Measurements from ENCODE around the gene IQCM. TPM values are rescaled to one million over a fixed set of nuclear protein-coding genes. Genes with fewer than 3 reads are reported as not detected.

The IQCM gene
- total RNA-seq, 1 experiment from 2014 or later = not detected

DNA sequence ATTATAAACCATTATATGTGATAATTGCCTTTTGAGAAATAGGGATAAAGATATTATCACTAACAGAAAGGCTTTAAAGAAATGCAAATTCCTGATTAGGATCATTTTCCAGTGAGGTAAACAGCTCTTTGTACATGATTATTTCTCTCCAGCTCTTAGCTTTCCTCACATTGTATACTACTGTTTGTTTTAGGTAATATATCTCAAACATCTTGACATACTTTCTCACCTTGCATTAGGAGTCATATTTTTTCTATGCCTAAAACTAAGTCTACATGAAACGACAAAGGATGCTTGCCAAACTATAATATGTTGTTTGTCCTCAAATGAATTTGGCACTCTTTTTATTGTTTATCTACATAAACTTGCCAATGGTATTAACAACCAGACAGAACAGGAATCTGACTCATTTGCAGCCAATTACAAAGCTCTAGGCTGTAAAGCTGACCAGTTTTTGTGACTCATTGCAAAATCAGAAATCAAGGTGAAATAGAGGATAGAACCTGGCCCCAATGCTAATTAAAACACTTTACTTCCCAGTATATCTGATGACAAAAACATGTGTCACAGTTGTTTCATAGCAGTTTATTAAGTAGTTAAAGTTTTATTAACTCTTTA lies 107.0 kb downstream of the IQCM start:
- no peaks in the 10 kb centered on the region for H3K4me1 ChIP-seq
- H3K36me3 ChIP-seq = no peaks in the 10 kb centered on the region
- H3K9me3 ChIP-seq (replicated peaks) = no peaks in the 10 kb centered on the region
- H3K27me3 ChIP-seq = no peaks in the 10 kb centered on the region
- no peak overlapping the region for H3K27ac ChIP-seq
- no peak overlapping the region for H3K4me3 ChIP-seq
- no peak for DNase-seq

DNA sequence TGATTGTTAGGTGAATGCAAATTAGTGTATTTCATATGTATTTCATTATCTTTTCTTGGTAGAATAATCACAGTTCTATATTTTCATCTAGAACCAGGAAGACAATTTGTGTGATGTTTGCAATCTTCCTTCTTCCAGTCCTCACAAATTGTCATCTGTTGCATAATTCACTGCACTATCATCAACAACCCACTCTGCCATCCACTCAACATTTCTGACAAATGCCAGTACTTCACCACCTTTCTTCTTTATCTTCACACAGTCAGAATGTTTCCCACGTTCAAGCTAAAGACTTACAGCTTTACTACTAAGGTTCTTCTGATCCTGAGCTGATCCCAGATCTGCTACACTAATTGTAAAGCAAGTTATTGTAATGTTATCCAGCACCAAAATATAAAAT lies 107.8 kb downstream of the IQCM start:
- H3K4me1 ChIP-seq = no peaks in the 10 kb centered on the region
- H3K4me3 ChIP-seq = no peak overlapping the region
- no peaks in the 10 kb centered on the region for H3K27me3 ChIP-seq
- H3K36me3 ChIP-seq = no peaks in the 10 kb centered on the region
- no peak overlapping the region for H3K27ac ChIP-seq
- no peaks in the 10 kb centered on the region for H3K9me3 ChIP-seq (replicated peaks)
- no peak for DNase-seq

DNA sequence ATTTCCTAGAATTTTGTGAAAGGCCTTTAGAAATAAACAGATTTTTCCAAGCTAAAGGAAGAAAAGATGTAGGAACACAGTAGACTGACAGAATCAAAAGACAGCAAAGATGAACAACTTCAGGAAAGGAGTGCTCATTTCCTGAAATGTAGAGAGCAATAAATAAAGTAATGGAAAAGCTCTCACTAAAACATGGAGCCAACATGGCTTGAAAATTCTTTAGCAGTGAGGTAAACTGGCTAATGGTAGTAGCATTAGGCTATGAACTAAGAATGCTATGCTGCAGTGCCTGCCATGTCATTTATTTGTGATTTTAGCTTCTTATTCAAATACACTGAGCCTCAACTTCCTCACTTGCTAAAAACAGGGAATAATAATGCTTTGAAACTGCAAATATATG lies 108.7 kb downstream of the IQCM start:
- no peak for DNase-seq
- Histone ChIP-seq H3K4me1 (no peaks in the 10 kb centered on the region), H3K27ac (no peak overlapping the region), H3K4me3 (no peak overlapping the region), H3K27me3 (no peaks in the 10 kb centered on the region), H3K9me3 (replicated peaks) (no peaks in the 10 kb centered on the region), H3K36me3 (no peaks in the 10 kb centered on the region)

DNA sequence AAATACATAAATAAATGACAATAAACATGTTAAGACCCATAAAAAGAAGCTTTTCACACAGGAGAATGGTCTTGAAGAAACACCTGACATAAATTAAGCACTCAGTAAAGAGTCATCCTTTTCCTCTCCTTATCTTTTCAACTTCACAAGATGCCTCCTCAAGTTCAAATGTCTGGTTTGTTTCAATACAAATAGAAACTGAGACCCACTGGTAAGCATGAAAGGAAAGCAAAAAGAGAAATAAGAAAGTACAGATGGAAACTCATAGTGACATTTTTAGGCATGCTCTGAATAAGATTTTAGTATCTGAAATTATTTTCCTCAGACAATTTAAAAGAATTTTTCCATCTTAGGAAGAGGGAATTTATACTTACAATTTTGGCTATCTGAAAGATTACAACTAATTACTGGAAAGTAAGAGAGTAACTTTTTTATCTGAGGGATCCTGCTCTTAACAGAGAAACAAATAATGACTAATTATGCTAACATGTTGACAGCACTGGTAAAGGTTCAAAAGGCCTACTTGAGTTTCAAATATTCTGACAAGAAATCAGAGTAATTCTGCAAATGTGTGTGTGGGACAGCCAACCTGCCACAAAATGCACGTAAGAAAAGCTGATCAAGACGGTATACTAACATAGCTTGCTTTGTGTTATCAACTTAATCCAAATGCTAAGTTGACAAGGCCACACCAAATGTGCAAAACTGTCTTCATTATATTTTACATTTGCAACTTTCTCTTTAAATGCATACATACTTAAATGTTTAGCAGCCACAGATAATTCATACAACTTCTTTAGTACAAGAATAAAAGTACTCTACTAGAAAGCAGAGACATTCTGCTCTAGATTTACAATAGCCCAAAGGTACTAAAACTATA lies 113.0 kb downstream of the IQCM start:
- no peaks in the 10 kb centered on the region for H3K36me3 ChIP-seq
- H3K27ac ChIP-seq = no peak overlapping the region
- no peaks in the 10 kb centered on the region for H3K4me1 ChIP-seq
- no peaks in the 10 kb centered on the region for H3K9me3 ChIP-seq (replicated peaks)
- H3K4me3 ChIP-seq = no peak overlapping the region
- H3K27me3 ChIP-seq = no peaks in the 10 kb centered on the region
- DNase-seq = no peak

DNA sequence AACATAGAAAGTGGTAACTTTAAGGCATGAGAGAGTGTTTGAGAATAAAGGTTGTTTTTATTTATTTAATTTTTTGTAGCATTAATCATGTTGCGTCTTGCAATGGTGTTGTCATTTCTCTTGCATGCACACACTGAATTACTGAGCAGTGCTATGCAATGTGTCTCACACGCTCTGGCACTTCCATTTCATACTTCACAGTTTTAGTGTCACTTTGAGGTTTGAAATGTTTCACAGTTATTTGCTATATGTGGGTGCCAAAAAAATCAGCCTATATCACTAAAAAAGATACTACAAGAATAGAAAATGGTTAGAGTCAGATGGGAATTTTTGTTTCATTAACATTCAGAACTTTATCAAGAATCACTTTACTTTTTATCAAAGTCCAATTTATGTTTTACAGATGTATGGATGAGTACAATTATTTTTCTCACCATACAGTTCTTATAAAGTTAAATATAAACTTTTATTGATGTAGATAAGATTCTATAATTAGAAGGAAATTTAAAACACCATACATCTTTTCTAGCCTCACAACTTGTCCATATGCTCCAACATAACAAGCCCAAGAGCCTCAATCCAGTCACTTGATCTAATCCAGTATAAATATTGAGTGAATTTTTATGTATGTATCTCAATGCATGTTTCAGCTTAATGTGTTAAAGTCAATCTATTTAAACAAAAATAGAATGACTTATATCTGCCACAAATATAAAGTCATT lies 114.0 kb downstream of the IQCM start:
- Histone ChIP-seq H3K9me3 (replicated peaks) (no peaks in the 10 kb centered on the region), H3K4me1 (no peaks in the 10 kb centered on the region), H3K27me3 (no peaks in the 10 kb centered on the region), H3K27ac (no peak overlapping the region), H3K4me3 (no peak overlapping the region), H3K36me3 (no peaks in the 10 kb centered on the region)
- DNase-seq = no peak

DNA sequence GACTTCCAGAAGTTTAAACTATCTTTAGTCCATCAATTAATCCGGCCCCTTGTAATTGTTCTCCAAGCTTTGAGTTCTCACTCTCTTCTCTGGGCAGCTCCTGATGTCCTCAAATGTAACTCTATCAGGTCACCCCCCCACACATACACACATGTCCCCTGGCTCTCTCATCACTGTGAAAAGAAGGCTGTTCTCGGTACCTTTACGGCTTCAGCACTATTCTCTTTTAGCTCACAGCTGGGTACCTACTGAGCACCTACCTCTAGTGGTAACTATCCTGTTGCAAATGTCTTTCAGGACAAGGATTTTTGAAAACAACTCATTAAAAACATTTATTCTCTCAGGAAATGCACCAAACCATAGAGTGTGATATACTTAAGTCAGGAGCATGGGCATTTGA lies 115.4 kb downstream of the IQCM start:
- Histone ChIP-seq H3K36me3 (no peaks in the 10 kb centered on the region), H3K27me3 (no peaks in the 10 kb centered on the region), H3K4me3 (no peak overlapping the region), H3K4me1 (no peaks in the 10 kb centered on the region), H3K27ac (no peak overlapping the region), H3K9me3 (replicated peaks) (no peaks in the 10 kb centered on the region)
- no peak for DNase-seq

DNA sequence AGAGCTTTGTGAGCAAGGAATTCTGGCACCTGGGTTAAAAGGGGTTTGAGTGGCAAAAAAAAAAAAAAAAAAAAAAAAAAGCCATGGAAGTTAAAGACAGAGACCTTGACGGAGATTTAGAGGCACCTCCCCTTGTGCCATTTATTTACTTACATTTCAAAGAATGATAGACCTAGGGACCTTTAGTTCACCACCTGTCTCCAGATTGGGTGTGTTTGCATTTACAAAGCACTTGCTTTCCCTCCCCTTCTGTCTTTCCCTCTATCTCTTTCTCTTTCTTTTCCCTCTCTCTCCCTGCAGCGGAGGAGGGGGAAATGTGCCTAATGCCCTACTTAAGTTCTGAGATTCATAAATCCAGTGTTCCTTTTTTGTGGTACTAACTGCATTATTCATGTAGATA lies 116.0 kb downstream of the IQCM start:
- Histone ChIP-seq H3K9me3 (replicated peaks) (no peaks in the 10 kb centered on the region), H3K4me3 (no peak overlapping the region), H3K36me3 (no peaks in the 10 kb centered on the region), H3K27ac (no peak overlapping the region), H3K27me3 (no peaks in the 10 kb centered on the region), H3K4me1 (no peaks in the 10 kb centered on the region)
- DNase-seq = no peak

DNA sequence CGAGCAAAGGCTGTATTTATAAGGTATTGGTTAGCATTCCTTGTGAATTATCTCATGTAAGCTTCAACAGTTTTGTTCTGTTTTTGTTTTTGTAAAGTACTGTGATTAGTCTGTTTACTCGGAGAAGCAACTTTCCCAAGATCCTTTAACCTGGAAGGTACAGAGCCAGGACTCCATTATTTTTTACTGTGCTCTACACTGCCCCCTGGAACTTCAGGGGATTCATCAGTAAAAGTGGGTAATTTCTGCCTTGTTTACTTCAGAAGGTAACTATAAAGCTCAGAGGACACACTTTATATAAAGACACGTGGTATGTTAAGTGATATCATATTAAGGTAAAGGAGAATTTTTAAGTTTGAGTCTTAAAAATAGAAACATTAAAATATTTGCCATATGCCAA lies 124.9 kb downstream of the IQCM start:
- H3K36me3 ChIP-seq = no peaks in the 10 kb centered on the region
- H3K4me1 ChIP-seq = no peaks in the 10 kb centered on the region
- no peaks in the 10 kb centered on the region for H3K9me3 ChIP-seq (replicated peaks)
- no peak overlapping the region for H3K4me3 ChIP-seq
- no peaks in the 10 kb centered on the region for H3K27me3 ChIP-seq
- H3K27ac ChIP-seq = no peak overlapping the region
- peak in 1 of 2 experiments; percentile 2 for DNase-seq

DNA sequence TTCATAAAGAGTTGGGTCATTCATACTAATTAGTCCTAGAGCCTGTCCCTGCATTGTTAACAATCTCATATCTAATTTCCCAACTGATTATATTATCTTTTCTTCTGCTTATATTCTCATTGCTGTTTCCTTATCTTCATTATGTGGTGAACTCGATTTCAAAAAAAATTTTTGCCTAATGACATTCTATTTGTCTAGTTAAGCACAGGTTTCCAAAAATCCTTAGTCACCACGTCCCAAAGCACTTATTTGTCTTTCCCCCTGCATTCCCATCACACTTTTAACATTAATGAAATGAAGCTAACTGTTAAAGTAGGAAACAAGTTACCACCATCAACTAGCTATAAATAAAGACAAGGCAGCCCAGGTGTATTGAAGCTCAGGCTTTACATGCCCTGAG lies 131.1 kb downstream of the IQCM start:
- no peak overlapping the region for H3K4me3 ChIP-seq
- H3K4me1 ChIP-seq = no peaks in the 10 kb centered on the region
- H3K27me3 ChIP-seq = no peaks in the 10 kb centered on the region
- no peak overlapping the region for H3K27ac ChIP-seq
- H3K9me3 ChIP-seq (replicated peaks) = no peaks in the 10 kb centered on the region
- no peaks in the 10 kb centered on the region for H3K36me3 ChIP-seq
- DNase-seq = no peak

DNA sequence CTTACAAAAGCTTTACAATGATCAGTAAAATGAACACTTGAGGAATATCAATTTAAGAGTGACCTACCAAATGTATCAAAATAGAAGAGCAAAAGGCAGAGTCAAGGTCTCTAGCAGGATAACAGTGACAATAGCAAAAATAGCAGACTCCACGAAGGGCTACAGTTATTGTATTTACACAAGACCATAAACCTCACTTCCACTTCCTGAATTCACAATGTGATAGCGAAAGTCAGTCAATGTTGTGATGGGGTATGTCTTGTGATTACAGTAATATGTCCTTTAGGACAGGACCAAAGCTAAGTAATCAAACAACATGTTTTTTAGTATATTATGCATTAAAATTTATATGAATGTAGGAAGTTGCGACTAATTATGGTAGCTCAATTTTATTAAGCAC lies 139.6 kb downstream of the IQCM start:
- Histone ChIP-seq H3K27ac (no peak overlapping the region), H3K4me1 (no peaks in the 10 kb centered on the region), H3K36me3 (no peaks in the 10 kb centered on the region), H3K4me3 (no peak overlapping the region), H3K9me3 (replicated peaks) (no peaks in the 10 kb centered on the region), H3K27me3 (no peaks in the 10 kb centered on the region)
- no peak for DNase-seq

DNA sequence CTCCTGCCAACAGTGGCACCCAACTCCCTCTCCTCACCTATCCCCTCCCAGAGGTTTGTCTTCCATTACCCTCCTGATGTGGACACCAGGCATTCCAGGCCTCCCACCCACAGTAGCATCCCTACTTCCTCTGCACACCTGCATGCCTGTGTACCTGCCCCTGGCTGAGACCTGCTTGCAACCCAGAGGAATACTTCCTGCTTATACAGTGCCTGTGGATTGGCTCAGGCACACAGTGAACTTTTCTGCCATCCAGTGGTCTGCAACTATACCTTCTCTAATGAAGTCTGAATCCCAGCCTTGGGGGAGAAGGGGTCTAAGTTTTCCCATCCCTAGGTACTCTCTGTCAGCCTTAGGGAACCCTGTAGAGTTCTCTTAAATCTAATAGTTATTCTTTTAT lies 169.9 kb downstream of the IQCM start:
- no peak for DNase-seq
- Histone ChIP-seq H3K36me3 (no peaks in the 10 kb centered on the region), H3K4me3 (no peak overlapping the region), H3K4me1 (no peaks in the 10 kb centered on the region), H3K27ac (no peak overlapping the region), H3K27me3 (no peaks in the 10 kb centered on the region), H3K9me3 (replicated peaks) (no peaks in the 10 kb centered on the region)

DNA sequence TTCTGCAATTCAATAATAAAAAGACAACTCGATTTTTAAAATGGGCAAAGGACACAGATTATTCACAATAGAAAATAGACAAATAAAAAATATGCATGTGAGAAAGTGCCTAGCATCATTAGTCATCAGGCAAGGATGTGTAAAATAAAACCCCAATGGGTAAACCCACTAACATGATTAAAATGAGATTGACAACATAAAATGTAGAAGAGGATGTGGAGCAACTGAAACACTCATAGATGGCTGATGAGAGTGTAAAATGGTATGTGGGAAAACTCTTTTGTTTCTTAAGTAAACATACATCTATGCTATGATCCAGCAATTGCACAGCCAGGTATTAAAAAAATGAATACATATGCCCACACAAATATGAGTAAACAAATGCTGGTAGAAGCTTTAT lies 177.6 kb downstream of the IQCM start:
- no peak overlapping the region for H3K27ac ChIP-seq
- H3K4me1 ChIP-seq = no peaks in the 10 kb centered on the region
- H3K9me3 ChIP-seq (replicated peaks) = no peaks in the 10 kb centered on the region
- H3K4me3 ChIP-seq = no peak overlapping the region
- no peaks in the 10 kb centered on the region for H3K36me3 ChIP-seq
- H3K27me3 ChIP-seq = no peaks in the 10 kb centered on the region
- no peak for DNase-seq

DNA sequence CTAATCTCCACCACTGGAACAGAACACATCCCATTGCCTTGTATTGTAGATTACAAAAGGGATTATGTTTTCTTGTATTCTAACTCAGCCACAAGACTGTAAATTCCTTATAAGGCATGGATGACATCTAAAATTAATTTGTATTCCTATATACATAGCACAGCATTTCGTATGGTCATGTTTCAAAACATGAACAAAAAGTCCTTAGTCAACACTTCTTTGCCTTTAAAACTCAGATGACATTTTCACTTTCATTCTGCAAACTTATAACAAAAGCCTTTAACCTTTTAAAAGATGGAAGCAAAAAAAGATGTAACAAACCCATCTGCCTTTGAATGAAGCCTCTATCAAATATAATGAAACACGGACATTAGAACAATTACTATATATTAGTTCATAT lies 181.3 kb downstream of the IQCM start:
- Histone ChIP-seq H3K27ac (no peak overlapping the region), H3K4me1 (no peaks in the 10 kb centered on the region), H3K36me3 (no peaks in the 10 kb centered on the region), H3K4me3 (no peak overlapping the region), H3K9me3 (replicated peaks) (no peaks in the 10 kb centered on the region), H3K27me3 (no peaks in the 10 kb centered on the region)
- DNase-seq = no peak

DNA sequence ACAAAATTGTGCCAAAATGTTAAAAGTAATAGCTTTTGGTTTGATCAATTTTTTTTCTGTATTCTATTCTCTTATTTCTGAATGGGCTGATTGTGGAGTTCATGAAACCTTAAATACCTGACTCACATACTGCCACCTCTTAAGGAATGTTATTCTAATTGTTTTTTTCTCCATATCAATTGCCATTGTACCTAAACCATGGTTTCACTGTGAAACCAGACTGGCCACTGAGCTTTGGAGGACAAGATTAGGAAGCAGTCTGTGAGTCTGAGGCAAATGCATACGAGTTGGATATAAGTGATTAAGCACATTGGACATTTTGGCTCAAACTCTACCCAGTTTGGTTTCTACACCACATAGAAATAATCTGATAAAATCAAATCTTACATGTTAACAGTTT lies 184.0 kb downstream of the IQCM start:
- DNase-seq = no peak
- no peaks in the 10 kb centered on the region for H3K9me3 ChIP-seq (replicated peaks)
- no peaks in the 10 kb centered on the region for H3K4me1 ChIP-seq
- no peaks in the 10 kb centered on the region for H3K27me3 ChIP-seq
- H3K36me3 ChIP-seq = no peaks in the 10 kb centered on the region
- H3K4me3 ChIP-seq = no peak overlapping the region
- H3K27ac ChIP-seq = no peak overlapping the region

DNA sequence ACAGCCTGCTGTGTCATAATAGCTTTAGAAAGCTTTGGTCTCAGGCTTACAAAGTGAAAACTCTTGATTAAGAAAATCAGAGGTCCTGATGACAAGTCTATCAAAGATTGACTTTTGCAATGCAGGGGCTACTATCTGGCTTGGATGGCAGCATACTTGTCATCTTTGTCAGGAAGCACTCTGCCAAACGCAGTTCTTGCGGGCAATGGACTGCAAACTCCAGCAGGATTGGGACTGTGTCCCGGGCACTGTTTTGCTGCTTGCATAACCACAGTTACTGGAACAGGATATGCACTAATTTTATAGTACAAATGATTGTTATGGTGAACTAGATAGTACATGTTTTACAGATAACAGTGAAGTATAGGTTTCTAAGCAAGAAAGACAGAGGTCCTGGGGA lies 185.6 kb downstream of the IQCM start:
- no peak for DNase-seq
- H3K4me3 ChIP-seq = no peak overlapping the region
- H3K36me3 ChIP-seq = no peaks in the 10 kb centered on the region
- no peaks in the 10 kb centered on the region for H3K27me3 ChIP-seq
- no peak overlapping the region for H3K27ac ChIP-seq
- H3K9me3 ChIP-seq (replicated peaks) = no peaks in the 10 kb centered on the region
- H3K4me1 ChIP-seq = no peaks in the 10 kb centered on the region

Measured in SJCRH30 (cell line).